ENCODE data around the gene SIM2.

The SIM2 gene

DNA sequence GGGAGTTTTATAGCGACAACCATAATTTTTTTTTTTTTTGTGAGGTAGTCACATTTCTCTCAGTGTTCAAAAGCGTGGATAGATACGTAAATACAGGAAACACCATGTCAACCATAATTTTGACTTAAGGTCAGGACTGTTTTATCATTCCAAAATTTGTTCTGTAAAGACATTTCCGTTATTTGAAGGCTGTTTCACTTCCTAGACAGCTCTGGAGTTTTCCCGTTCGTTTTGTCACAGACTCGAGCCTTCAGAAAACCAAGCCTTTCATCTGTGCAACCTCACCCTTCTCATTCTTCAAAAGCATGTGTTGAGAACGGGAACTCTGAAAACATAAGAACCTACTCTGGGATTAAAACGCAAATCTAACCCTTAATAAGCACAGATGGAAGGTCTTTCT, 17.9 kb downstream of the SIM2 start:
- no peak for DNase-seq (ENCODE audit: low read depth in 2 of 2)

DNA sequence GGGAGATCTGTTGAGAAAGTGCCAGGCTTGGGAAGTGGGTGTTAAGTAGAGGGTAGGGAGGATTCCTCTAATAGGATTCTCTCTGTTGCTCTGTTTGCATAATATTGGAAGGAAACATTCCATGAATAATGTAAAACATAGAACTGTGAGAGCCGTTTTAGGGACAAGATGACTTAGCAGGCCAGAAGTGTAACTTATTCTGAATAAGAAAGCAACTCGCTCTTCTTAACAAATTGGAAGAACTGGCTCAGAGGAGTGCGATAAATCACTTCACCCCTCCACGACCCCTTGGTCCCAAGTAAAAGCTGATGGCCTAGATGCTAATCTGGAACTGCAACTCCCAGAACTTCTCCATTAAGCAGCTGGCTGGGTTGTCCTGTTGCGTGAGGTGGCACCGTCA, 19.1 kb downstream of the SIM2 start:
- no peak for DNase-seq (ENCODE audit: low read depth in 2 of 2)

DNA sequence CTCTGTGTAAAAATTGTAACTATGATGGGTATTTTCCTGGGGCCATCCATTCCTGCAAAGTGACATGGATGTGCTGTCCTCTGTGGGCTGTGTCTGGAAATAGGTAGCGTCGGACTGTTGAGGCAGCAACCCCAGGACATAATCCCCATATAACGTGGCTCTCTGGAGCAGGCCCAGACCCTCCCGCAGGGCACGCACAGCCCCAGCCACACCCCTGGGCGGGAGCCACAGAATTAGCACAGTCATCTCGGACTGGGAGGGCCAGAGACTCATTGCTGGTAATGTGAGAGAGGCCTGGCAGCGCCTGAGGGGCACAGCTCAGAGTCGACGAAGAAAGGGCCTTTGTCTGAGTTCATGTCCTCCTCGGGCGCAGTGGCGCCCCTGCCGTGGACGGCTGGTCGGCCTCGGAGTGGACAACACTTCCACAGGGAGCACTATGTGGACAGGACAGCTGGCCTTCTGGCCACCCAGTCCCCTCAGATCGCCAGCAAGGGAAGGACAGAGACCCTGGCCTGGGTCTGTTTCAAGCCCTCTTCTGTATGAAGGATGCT, 20.1 kb downstream of the SIM2 start:
- DNase-seq (ENCODE audit: low read depth in 2 of 2), result no peak

DNA sequence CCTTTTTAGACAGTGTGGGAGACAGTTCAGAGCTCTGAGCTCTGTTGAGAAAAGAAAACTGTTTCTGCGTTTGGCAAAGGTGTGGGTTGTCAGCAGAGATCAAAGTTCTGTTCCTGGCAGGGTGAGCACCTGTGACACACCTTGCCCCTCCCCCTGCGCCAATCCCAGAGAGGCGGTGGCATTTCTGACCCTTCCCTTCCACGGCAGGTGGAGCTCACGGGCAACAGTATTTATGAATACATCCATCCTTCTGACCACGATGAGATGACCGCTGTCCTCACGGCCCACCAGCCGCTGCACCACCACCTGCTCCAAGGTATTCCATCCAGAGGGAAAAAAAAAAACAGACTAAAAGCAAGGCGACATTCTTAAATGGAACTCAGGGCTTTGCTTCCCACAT, 20.7 kb downstream of the SIM2 start:
- no peak for DNase-seq (ENCODE audit: low read depth in 2 of 2)

DNA sequence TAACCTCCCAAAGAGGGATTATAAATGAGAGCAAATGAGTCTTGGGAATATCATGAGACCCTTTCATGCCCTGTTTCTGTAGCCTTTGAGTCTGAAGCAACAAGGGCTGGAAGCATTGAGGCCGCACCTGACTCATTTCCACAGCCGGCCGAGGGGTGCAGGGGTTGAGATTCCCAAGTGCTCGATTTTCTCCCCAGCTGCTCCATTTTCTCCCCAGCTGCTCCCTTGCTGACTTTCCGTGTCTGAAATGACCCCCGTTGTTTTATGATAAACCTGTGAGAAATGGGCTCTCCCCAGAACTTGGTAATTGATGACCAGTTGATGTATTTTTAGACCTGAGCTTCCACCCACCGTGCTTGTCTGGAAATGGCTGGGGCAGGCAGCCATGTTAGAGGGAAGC, 22.9 kb downstream of the SIM2 start:
- no peak for DNase-seq (ENCODE audit: low read depth in 2 of 2)

DNA sequence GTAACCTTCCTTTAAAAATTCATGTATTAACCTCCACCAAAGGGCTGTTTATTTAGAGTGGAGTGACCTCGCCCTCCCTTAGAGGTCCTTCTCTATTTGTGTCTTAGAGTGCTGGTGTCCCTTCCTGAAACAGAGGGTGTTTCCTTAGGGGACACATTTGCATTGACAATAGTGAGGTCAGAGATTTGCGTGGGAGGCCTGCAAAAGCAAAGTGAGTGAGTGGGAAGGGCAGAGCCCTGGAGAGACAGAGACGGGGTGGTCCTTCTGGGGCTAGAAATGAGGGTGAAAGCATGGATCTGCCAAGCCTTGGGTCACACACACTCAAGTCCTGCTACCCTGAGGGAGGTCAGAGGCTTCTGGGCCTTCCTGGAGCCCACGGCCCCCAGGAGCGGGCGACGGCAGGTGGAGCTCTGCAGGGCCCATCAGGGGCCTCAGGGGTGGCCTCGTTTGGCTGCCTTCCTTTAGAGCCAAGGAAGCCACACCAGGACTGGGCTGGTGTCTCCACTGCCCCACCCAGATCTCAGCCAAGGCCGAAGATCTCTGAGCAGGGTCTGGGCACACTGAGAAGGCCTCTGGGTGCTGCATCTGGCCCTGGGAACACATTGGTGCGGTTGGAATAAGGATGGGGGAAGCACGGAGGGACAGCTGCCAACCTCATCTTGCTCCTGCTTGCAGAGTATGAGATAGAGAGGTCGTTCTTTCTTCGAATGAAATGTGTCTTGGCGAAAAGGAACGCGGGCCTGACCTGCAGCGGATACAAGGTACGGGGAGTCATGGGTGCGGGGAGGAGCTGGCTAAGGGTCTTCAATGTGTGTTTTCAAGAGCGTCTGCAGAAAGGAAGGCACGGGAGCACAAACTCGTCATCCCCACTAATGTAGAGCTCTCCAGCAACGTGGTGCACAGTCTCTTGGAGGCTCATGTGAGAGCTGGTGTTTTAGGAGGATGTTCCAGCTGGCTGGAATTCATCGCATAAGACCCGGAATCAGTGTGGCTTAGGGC, 23.8 kb downstream of the SIM2 start:
- DNase-seq (ENCODE audit: low read depth in 2 of 2), result no peak

DNA sequence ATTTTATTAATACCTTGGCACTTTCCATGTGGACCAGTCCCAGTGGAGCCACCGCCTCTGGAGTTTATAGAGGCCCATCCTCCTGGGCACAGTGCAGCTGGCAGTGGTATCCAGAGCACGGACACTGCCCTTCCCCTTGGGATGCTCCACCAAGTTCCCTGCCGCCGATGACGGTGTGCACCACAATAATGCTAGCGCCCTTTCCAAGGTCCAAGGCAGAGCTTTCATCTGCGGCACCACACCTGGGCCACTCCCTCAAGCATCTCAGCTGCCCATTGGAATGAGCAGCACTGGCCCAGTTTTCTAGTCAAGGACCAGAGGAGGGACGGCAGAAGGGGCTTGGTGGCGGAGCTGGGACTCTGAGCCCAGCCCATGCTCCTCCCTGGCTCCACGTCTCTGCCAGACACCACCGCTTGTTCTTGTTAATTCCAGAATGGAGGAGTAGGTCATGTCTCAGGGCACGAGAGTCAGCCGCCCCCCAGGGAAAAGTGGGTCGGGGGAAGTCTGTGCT, 24.5 kb downstream of the SIM2 start:
- no peak for DNase-seq (ENCODE audit: low read depth in 2 of 2)

DNA sequence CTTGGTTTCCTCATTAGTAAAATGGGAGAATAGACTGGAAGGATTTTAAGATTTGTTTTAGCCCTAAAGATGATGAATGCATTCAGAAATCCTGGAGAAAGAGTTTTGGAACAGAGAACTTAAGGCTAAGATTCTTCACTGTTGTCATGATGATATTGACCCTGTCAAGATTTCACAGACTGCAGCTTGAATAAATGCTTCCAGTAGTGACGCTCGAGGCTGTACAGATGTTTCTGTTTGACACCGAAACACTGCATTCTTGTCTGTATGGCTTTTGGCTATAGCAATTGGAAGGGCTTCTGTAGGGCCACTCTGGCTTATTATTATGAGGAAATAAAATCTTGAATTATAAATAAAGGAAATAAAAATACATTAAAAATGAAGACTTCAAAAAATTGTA, 25.7 kb downstream of the SIM2 start:
- DNase-seq (ENCODE audit: low read depth in 2 of 2), result no peak

DNA sequence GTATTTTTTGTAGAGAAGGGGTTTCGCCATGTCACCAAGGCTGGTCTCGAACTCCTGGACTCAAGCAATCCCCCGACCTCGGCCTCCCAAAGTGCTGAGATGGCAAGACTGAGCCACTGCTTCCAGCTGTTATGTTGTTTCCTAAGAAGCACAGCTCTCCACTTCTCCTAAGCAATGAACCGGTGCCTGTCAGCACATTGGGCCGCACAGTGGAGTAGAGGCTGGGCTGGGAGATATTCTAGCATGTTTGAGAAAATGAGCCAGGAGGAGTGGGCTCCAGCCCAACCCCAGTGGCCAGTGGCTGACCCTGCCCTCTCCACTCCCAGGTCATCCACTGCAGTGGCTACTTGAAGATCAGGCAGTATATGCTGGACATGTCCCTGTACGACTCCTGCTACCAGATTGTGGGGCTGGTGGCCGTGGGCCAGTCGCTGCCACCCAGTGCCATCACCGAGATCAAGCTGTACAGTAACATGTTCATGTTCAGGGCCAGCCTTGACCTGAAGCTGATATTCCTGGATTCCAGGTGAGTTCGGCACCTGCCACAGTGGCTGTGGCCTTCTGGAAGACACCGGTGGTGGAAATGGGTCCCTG, 27.0 kb downstream of the SIM2 start:
- DNase-seq (ENCODE audit: low read depth in 2 of 2), result no peak

DNA sequence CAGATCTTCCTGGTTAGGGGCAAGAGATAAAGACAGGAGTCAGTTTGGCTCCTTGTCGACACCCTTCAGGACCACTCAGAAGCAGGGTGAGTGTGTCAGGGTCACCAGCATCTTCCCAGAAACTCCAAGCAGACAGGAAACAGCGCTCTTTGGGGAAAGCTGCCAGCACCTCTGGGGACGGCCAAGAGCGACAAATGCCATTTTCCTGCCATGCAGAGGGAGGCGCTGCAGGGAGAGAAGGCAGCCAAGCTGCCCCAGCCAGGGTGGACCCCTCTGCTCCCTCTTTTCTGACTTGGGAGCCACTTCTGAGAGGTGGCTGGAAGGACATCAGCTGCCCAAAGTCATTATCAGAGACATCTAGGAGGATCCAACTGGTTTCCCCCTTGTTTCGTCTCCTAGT, 29.0 kb downstream of the SIM2 start:
- DNase-seq (ENCODE audit: low read depth in 2 of 2), result no peak

DNA sequence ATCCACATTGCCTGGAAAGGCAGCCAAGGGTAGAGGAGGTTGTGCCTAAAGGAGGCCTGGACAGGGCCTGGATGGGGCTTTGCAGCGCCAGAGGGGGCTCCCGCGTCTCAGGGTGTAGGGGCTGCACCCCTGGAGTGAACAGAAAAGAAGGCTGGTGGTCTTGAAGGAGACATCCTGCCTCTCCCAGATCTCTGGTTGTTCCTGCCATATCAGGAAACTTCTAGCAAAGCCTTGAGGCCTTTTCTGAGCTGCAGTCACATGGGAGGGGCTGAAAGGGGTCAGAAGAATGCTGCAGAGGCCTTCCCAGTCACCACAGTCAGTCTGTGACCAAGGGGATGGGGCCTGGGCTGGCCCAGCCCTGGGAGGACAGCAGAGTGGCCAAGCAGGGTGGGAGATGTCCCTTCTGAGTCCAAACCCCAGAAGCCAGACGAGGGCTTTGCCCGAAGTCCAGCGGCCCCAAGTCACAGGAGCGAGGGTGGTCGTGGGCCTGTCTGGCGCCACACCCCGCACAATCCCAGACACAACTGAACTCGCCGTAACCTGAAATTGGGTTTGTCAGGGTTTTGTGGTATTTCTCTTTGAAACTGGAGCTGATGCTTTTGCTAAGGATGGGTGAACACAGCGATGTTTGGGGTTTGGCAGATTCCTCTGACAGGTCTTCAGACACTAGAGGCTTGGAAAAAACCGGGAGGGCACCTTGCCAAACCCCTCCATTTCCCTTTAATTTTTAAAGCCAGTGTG, 29.6 kb downstream of the SIM2 start:
- DNase-seq (ENCODE audit: low read depth in 2 of 2), result no peak

DNA sequence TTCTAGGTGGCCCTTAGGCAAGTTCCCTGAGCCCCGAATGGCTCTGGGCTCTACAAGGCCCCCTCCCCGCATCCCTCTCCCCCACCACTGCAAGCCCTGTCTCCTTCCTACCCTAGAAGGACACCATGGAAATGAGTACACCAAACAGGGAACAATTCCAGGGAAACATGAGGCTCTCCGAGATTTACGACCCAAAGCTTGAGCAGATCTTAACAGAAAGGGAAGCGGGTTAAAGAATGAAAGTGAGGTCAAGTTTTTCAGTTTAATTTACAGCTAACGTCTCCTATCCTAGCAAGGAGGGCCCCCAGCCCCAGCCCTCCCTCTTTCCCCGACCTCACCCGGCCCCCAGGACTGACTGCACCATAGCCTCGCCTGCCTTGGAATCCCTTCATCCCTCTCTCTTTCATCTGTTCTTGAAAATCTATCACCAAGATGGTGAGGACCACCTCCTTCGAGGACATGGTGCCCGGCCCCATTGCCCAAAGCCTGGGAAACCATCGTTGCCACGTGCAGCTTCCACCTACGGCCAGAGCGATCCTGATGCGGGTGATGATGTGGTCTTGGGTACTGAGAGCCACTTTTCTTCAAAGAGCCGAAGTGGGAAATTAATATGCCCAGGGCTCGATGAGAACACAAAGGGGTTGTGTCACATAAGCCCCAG, 30.5 kb downstream of the SIM2 start:
- DNase-seq (ENCODE audit: low read depth in 2 of 2), result no peak

DNA sequence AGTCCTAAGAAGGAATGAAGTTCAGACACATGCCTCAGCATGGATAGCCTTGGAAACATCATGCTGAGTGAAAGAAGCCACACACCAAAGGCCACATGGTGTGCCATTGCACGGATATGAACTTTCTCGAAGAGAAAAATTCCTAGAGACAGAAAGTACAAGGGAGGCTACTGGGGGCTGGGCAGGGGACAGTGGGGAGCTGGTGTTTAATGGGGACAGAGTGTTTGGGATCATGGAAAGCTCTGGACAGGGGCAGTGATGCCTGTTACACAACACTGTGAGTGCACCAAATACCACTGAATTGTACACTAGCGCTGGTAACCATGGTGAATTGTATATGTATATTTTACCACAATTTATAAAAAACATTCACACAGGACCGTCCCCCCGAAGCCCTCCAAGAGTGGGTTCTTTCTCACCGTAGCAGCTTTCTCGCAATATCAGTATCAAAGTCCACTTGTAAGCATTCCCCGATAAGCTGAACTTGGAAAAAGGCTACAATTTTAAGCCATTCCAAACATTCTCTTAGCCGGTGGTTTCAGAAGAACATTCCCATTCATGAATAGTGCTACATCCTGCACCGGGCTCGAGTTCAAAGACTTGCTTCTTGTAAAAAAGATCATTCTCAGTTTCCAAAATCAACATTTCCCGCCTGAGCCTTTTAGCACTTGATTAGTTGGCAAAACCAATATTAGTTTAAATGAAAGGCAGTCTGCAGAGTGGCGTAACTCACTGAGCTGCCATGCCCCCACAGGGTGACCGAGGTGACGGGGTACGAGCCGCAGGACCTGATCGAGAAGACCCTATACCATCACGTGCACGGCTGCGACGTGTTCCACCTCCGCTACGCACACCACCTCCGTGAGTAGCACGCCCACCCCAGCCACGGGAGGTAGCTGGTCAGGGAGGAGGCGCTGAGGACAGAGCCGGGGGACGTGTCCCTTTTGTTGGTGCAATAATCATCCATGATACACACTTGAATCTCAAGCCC, 31.7 kb downstream of the SIM2 start:
- no peak for DNase-seq (ENCODE audit: low read depth in 2 of 2)

DNA sequence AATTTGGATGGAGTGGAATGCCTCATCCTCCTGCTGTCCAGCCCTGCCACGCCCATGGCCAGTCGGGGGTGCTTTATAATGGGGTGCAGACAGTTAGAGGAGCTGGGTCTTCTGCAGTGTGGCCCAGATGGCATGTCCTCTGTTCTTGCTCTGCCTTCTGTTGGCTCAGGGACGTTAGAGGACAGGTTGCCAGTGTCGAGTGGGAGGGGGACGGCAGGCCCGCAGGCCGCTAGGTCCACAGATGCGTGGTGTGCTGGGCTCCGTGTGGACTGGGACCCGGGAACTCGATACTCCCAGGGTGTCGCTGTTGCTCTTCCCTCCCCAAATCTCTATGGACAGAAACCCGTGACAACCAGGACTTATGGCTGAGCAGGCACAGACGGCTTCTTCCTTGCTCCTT, 33.3 kb downstream of the SIM2 start:
- no peak for DNase-seq (ENCODE audit: low read depth in 2 of 2)

DNA sequence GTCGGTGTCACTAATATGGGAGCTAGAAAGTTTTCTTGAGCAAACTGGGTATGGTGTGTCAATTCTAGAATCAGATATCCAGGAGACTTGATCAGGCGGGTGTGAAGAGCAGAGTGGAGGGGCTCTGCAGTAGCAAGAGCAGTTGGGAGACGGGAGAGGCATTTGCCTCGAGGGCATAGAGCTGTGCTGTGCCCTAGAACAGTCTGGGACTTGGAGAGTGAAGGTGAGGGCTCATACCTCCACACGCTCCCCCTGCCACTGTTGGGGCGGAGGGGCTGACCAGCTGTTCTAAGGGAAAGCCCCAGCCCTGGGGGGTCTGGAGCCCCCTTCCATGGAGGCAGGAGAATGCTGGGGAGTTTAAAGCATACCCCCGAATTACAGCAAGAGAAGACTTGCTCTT, 33.8 kb downstream of the SIM2 start:
- DNase-seq (ENCODE audit: low read depth in 2 of 2), result no peak

DNA sequence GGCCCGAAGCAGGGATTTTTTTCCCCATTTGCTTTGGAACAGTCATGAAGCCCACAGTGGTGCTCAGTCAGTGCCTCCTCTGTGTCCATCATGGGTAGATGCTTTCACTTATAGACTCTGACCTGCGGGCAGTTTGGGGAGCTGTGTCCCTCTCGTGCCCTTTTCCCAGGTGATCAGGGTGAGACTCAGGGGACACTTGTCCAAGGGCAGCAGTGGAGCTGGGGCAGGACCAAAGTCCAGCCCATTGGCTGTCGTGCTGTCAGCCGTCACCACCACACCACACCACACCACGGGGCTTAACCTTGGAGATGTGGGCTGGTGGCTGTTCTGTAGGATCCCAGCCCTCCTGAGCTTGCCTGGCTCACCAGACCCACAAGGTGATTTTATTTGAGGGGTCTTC, 34.9 kb downstream of the SIM2 start:
- no peak for DNase-seq (ENCODE audit: low read depth in 2 of 2)

DNA sequence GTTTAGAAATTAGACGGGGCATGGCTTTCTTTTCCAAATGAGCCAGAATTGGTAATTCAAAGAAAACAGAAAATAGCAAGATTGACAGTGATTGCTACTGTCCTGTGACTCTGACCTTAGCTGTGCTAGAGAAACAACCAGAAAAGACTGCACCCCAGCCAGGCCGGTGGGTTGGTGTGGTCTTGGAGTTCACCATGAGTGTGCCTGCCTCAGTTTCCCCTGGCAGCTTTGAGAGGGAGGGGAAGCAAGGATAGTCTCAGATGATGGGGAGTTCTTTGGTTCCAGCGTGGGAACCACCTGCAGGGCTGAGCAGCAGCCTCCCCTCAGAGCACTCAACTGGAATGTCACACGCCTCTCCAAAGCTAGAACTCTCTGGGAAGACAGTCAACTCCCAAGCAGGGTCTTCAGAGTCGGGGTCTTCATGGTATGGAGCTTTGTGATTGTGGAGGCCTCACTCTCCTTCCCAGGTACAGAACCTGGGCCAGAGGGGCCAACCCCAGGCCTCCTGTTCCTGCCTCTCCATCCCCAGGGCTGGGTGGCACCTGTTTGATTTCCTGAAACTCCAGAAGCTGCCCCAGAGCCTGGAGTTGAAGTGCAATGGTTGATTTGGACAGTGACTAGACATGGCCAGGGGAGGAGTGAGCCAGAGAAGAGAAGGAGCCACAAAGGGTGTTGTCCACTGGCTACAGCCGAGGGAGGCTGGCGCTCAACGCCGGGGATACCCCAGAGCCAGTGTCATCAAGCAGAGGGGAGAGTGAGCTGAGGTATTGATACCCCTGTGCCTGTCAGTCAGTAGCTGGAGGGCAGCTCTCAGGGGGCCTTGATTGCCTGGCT, 35.7 kb downstream of the SIM2 start:
- DNase-seq (ENCODE audit: low read depth in 2 of 2), result no peak

DNA sequence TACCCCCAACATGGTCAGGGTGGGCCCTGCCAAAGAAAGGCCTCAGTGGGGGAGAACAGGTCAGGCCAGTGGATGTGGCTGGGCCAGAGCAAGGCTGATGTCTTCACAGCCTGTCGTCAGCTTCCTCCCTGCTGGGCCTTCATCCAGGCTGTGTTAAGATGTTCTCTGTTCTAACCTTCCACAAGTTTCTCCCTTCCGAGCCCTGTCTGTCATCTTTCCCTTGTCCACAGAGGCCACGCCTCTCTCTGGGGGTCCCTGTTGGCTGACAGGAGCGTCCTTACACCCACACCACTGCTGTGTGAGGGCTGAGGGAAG, 36.2 kb downstream of the SIM2 start:
- DNase-seq (ENCODE audit: low read depth in 2 of 2), result no peak

DNA sequence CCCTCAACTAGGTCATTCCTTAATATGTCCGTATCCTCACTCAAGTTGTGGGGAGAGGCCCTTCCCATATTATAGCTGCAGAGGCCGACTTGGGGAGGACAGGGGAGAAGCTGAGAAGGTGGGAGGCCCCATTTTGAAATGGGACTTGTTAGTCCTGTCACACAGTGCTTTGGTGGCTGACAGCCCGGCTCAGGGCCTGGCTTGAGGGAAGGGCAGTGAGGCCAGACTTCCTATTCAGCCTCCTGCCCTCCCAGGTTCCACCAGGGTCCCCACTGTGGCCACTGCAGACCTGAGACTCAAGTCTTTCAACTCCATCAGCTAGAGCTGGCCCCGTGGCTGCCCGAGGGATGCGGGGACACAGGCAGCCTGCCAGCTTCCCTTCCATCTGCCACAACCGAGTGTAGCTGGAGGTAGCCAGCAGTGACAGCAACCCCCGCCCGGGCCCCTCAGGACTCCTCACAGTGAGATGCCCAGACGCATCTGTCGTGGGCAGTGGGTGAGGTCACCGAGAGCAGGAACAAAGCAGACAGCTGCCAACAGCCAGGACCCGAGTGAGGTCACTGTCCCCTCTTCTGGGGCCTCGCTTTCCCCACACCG, 36.9 kb downstream of the SIM2 start:
- no peak for DNase-seq (ENCODE audit: low read depth in 2 of 2)

Measured in stimulated activated CD4-positive, alpha-beta T cell treated with anti-CD3 and anti-CD28 coated beads, Interleukin-1b, Interleukin-23, amount 100 ng/mL, for 1 hour (primary cell).